Astrocyte of the cerebellum (primary cell): ENCODE data around the gene ZNF700.

Source experiments
- DNase-seq: peaks from one replicate; pipeline ENCODE4 v3.0.0-alpha.2; 2011; ENCODE audit warnings: low read depth
- H3K4me3 ChIP-seq: 2 replicates; pipeline ENCODE4 v1.5.1; 2011; ENCODE audit warnings: mild to moderate bottlenecking, low read depth, low read length, moderate library complexity
- in situ Hi-C: cut with HindIII; loops from 2 replicates; pipeline ENCODE4 v1.10.0; 2017; ENCODE audit warnings: low sequenced_read_pairs
- TF ChIP-seq, protein P1 (sequence below): IDR thresholded peaks from 2 replicates; pipeline ENCODE4 v1.5.1; 2012; ENCODE audit warnings: low read length, low read depth, moderate library complexity, mild to moderate bottlenecking; ENCODE audit errors: missing control alignments

ZNF700 gene

GRCh38 chr19:11978492-11979100, 53.7 kb downstream of the ZNF700 start:
- in situ Hi-C loops, result no loop called here
- TF ChIP-seq, protein P1, sequence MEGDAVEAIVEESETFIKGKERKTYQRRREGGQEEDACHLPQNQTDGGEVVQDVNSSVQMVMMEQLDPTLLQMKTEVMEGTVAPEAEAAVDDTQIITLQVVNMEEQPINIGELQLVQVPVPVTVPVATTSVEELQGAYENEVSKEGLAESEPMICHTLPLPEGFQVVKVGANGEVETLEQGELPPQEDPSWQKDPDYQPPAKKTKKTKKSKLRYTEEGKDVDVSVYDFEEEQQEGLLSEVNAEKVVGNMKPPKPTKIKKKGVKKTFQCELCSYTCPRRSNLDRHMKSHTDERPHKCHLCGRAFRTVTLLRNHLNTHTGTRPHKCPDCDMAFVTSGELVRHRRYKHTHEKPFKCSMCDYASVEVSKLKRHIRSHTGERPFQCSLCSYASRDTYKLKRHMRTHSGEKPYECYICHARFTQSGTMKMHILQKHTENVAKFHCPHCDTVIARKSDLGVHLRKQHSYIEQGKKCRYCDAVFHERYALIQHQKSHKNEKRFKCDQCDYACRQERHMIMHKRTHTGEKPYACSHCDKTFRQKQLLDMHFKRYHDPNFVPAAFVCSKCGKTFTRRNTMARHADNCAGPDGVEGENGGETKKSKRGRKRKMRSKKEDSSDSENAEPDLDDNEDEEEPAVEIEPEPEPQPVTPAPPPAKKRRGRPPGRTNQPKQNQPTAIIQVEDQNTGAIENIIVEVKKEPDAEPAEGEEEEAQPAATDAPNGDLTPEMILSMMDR, result no peak
- DNase-seq, result no peak
- no peak overlapping the region for H3K4me3 ChIP-seq

DNA sequence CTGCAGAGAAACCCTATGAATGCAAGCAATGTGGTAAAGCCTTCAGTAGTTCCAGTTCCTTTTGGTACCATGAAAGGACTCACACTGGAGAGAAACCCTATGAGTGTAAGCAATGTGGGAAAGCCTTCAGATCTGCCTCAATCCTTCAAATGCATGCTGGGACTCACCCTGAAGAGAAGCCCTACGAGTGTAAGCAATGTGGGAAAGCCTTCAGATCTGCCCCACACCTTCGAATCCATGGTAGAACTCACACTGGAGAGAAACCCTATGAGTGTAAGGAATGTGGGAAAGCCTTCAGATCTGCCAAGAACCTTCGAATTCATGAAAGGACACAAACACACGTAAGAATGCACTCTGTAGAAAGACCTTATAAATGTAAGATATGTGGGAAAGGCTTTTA, 54.6 kb downstream of the ZNF700 start:
- no peak for DNase-seq
- TF ChIP-seq, protein P1, result no peak
- H3K4me3 ChIP-seq, result no peak overlapping the region
- in situ Hi-C loops, result no loop called here

GRCh38 chr19:11982526-11982925, 57.6 kb downstream of the ZNF700 start:
- no peak overlapping the region for H3K4me3 ChIP-seq
- in situ Hi-C loops, result no loop called here
- no peak for DNase-seq
- TF ChIP-seq, protein P1, result no peak

DNA sequence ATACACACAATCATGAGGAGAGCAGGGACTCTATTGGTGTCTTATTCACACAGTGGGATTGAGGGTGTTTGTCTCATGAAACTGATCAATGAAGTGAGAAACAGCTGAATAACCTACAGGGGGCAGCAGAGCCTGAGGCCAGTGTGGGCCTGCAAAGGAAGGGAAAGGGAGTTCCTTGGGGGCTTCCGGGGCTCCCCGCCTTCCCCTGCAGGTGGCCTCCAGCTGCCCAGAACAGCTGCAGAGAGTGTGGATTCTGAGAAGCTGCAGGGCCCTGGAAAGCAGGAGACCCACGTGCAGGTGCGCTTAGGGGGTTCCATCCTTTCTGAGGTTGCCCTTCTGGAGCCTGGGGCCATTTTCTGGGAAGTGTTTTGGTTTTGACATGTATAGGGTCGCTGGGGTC, 60.1 kb downstream of the ZNF700 start:
- DNase-seq, result no peak
- TF ChIP-seq, protein P1, result no peak
- in situ Hi-C loops, result no loop called here
- H3K4me3 ChIP-seq, result no peak overlapping the region

DNA sequence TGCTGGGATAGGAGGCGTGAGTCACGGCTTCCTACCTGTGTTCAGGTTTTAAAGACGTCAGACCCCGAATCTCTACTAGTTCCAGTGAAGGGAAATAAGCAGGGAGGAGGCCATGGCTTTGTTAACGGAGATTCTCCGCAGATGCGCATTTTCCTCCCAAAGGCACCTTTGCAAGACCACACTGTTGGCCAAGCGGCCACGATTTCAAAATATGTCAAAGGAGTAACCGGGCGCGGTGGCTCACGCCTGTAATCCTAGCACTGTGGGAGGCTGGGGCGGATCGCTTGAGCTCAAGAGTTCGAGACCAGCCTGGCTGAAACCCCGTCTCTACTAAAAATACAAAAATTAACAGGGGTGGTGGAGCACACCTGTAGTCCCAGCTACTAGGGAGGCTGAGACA, 61.8 kb downstream of the ZNF700 start:
- DNase-seq, result no peak
- in situ Hi-C loops, result no loop called here
- H3K4me3 ChIP-seq, result no peak overlapping the region
- TF ChIP-seq, protein P1, result no peak

GRCh38 chr19:11987405-11988281, 62.7 kb downstream of the ZNF700 start:
- in situ Hi-C loops, result no loop called here
- peak; percentile 82 for DNase-seq
- TF ChIP-seq, protein P1, result no peak
- peak overlapping the region; percentile 82 for H3K4me3 ChIP-seq
